ENCODE measurements around the gene TRAP1. TPM values are rescaled to one million over a fixed set of nuclear protein-coding genes. Genes with fewer than 3 reads are reported as not detected.

The TRAP1 gene
- total RNA-seq, 2 experiments from 2014 or later = 68.0 to 75.9 TPM

DNA sequence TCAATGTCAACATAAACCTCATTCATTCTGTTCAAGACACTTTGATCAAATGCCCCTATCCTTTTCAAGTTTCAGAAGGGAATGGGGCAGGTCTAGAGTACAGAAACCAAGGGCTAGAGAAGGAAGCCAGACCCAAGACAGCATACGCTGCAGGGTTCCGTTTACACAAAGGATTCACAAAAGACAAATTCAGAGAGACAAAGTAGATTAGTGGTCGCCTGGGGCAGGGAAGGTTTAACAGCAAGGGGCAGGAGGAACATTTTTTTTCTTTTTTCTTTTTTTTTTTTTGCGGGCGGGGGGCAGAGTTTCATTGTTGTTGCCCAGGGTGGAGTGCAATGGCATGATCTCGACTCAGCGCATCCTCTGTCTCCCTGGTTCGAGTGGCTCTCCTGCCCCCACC is 19.9 kb upstream of the TRAP1 start:
- H3K36me3 ChIP-seq (ENCODE audit: insufficient read depth, low read length) = peaks cover 86% of the 10 kb centered on the region
- ATAC-seq (ENCODE audit: poor library complexity) = no peak
- TF ChIP-seq, protein P1, sequence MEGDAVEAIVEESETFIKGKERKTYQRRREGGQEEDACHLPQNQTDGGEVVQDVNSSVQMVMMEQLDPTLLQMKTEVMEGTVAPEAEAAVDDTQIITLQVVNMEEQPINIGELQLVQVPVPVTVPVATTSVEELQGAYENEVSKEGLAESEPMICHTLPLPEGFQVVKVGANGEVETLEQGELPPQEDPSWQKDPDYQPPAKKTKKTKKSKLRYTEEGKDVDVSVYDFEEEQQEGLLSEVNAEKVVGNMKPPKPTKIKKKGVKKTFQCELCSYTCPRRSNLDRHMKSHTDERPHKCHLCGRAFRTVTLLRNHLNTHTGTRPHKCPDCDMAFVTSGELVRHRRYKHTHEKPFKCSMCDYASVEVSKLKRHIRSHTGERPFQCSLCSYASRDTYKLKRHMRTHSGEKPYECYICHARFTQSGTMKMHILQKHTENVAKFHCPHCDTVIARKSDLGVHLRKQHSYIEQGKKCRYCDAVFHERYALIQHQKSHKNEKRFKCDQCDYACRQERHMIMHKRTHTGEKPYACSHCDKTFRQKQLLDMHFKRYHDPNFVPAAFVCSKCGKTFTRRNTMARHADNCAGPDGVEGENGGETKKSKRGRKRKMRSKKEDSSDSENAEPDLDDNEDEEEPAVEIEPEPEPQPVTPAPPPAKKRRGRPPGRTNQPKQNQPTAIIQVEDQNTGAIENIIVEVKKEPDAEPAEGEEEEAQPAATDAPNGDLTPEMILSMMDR (IDR thresholded peaks at IDR 0.05) = no peak
- intact Hi-C loops (cut with DNase I, micrococcal nuclease) = no loop called here
- Mint-ChIP-seq H3K27me3 (no peaks in the 10 kb centered on the region), H3K36me3 (ENCODE audit: low read depth) (peaks cover 95% of the 10 kb centered on the region), H3K4me1 (ENCODE audit: low read depth) (no peaks in the 10 kb centered on the region), H3K4me3 (no peak overlapping the region), H3K27ac (no peak overlapping the region), H3K9me3 (no peaks in the 10 kb centered on the region)
- CTCF ChIA-PET = no interaction called here
- H3K4me1 ChIP-seq (ENCODE audit: insufficient read depth, low read length) = no peaks in the 10 kb centered on the region
- no peaks in the 10 kb centered on the region for H3K9me3 ChIP-seq (ENCODE audit: control insufficient read depth in 1 of 2, insufficient read depth in 1 of 2, low read length in 2 of 2)
- H3K27ac ChIP-seq (ENCODE audit: low read depth in 1 of 2, low read length in 2 of 2) = no peak overlapping the region
- no peak overlapping the region for H3K4me3 ChIP-seq (ENCODE audit: low read length)
- H3K27me3 ChIP-seq (ENCODE audit: control insufficient read depth in 1 of 2, insufficient read depth in 2 of 2, low read length in 2 of 2) = no peaks in the 10 kb centered on the region
- DNase-seq = no peak
- POLR2A ChIA-PET = no interaction called here

DNA sequence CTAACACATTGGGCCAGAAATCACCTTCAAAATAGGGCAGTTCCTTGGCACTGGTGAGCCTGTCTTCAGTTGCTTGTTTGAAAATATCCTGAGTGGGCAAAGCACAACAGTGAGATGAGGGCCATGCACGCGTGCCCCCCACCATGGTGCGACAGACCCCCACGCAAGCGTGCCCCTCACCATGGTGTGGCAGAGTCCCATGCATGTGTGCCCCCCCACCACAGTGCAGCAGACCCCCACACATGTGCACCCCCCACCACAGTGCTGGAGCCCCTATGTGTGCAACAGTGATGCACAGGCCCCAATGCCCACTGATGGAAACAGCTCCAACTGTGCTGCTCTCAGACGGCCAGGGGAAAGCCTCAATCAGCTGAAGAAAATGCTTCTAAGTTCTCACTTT is 18.8 kb upstream of the TRAP1 start:
- intact Hi-C loops (cut with DNase I, micrococcal nuclease) = no loop called here
- Mint-ChIP-seq H3K27me3 (no peaks in the 10 kb centered on the region), H3K9me3 (no peaks in the 10 kb centered on the region), H3K36me3 (ENCODE audit: low read depth) (peaks cover 95% of the 10 kb centered on the region), H3K27ac (no peak overlapping the region), H3K4me3 (no peak overlapping the region), H3K4me1 (ENCODE audit: low read depth) (no peaks in the 10 kb centered on the region)
- Histone ChIP-seq H3K9me3 (ENCODE audit: control insufficient read depth in 1 of 2, insufficient read depth in 1 of 2, low read length in 2 of 2) (no peaks in the 10 kb centered on the region), H3K27me3 (ENCODE audit: control insufficient read depth in 1 of 2, insufficient read depth in 2 of 2, low read length in 2 of 2) (no peaks in the 10 kb centered on the region), H3K4me3 (ENCODE audit: low read length) (no peak overlapping the region), H3K36me3 (ENCODE audit: insufficient read depth, low read length) (peaks cover 92% of the 10 kb centered on the region), H3K27ac (ENCODE audit: low read depth in 1 of 2, low read length in 2 of 2) (no peak overlapping the region), H3K4me1 (ENCODE audit: insufficient read depth, low read length) (no peaks in the 10 kb centered on the region)
- CTCF ChIA-PET = no interaction called here
- ATAC-seq (ENCODE audit: poor library complexity) = no peak
- POLR2A ChIA-PET = no interaction called here
- TF ChIP-seq, protein P1 (IDR thresholded peaks at IDR 0.05) = no peak
- no peak for DNase-seq

DNA sequence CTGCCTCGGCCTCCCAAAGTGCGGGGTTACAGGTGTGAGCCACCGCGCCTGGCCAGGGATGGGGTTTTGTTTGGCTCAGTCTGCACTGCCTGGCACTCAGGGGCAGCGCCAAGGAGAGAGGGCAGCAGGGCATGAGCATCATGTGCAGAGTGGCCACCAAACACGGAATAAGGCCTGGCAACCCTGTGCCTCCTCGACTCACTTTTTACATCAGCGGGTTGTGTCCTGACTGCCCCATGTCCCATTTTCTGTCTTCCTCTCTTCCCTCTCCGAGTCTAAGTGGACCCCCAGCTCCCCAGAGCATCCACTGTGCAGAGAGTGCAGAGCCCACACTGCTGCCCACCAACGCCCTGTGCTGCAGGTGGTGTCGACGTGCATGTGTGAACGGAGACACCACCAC is 18.2 kb upstream of the TRAP1 start:
- Histone ChIP-seq H3K4me1 (ENCODE audit: insufficient read depth, low read length) (no peaks in the 10 kb centered on the region), H3K27me3 (ENCODE audit: control insufficient read depth in 1 of 2, insufficient read depth in 2 of 2, low read length in 2 of 2) (no peaks in the 10 kb centered on the region), H3K36me3 (ENCODE audit: insufficient read depth, low read length) (peaks cover 92% of the 10 kb centered on the region), H3K9me3 (ENCODE audit: control insufficient read depth in 1 of 2, insufficient read depth in 1 of 2, low read length in 2 of 2) (no peaks in the 10 kb centered on the region), H3K27ac (ENCODE audit: low read depth in 1 of 2, low read length in 2 of 2) (no peak overlapping the region), H3K4me3 (ENCODE audit: low read length) (no peak overlapping the region)
- intact Hi-C loops (cut with DNase I, micrococcal nuclease) = no loop called here
- H3K4me3 Mint-ChIP-seq = no peak overlapping the region
- peaks cover 95% of the 10 kb centered on the region for H3K36me3 Mint-ChIP-seq (ENCODE audit: low read depth)
- CTCF ChIA-PET = no interaction called here
- POLR2A ChIA-PET = no interaction called here
- H3K27me3 Mint-ChIP-seq = no peaks in the 10 kb centered on the region
- DNase-seq = no peak
- no peaks in the 10 kb centered on the region for H3K4me1 Mint-ChIP-seq (ENCODE audit: low read depth)
- no peaks in the 10 kb centered on the region for H3K9me3 Mint-ChIP-seq
- TF ChIP-seq, protein P1 (IDR thresholded peaks at IDR 0.05) = no peak
- ATAC-seq (ENCODE audit: poor library complexity) = no peak
- no peak overlapping the region for H3K27ac Mint-ChIP-seq

Measured in CD4-positive, alpha-beta T cell (primary cell).